ENCODE results near the gene PRSS27. TPM values are rescaled to one million over a fixed set of nuclear protein-coding genes. Genes with fewer than 3 reads are reported as not detected.

PRSS27 gene
- total and polyA plus RNA-seq, 2 donors (not counting 1 experiment from before 2014, with no cell fraction given), result 0.24 to 1.2 TPM

DNA sequence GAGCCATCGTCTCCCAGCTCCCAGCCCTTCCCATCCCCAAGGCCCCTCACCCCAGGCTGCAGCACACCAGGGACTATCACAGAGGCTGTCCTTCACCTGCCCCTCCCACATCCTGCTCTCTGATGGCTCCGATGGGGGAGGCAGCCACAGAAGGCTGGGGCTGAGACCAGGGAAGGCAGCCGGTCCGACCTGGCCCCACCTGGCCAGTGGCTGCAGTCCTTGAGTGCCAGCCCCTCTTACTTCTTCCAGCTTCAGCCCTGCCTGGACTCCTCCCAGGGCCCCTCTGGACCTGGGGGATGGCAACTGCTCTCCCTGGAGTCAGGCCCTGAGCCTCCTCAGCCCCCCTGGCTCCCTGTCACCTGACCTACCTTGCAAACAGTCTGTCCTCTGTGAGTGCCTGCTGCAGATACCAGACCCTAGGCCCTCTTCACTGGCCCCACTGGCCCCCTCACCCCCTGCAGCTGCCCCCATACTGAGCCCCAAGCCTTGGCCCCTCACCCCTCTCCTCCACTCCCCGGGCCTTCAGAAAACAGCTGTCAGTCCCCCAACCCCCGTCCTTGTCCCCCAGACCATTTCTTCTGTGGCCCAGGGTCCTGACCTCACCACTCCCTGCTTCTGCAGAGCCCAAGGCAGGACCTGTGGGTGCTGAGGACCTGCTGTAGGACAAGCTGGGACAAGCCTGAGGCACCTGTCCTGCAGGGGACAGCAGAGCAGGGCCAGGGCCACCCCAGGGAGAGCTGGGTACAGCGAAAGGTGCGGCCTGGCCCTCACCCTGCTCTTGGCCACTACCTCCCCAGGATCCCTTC is 19.8 kb upstream of the PRSS27 start:
- Histone ChIP-seq H3K9me3 (ENCODE audit: control insufficient read depth, insufficient read depth, low read depth, low read length) (no peaks in the 10 kb centered on the region), H3K9ac (ENCODE audit: insufficient read depth, low read length) (no peak overlapping the region), H3K36me3 (ENCODE audit: control insufficient read depth, insufficient read depth, low read length) (no peaks in the 10 kb centered on the region), H3K79me2 (ENCODE audit: control insufficient read depth, insufficient read depth, low read length) (no peaks in the 10 kb centered on the region), H4K20me1 (ENCODE audit: control insufficient read depth, extremely low read depth, insufficient read depth, low read length) (no peaks in the 10 kb centered on the region), H3K27ac (ENCODE audit: insufficient read depth, low read length) (no peak overlapping the region), H3K4me3 (replicated peaks in 1 of 4; ENCODE audit: control extremely low read depth in 1 of 4, insufficient read depth in 1 of 4, low read depth in 3 of 4, low read length in 4 of 4) (no peak overlapping the region), H3K27me3 (ENCODE audit: control insufficient read depth, insufficient read depth, low read length) (no peaks in the 10 kb centered on the region), H3K4me2 (ENCODE audit: extremely low read depth, insufficient read depth, low read length) (no peak overlapping the region), H3K4me1 (ENCODE audit: control insufficient read depth, extremely low read depth, insufficient read depth, low read length) (no peaks in the 10 kb centered on the region), H2AFZ (ENCODE audit: low read length) (no peak overlapping the region)
- TF ChIP-seq EZH2 (IDR thresholded peaks at IDR 0.05; ENCODE audit: low read length, missing control alignments), result no peak
- TF ChIP-seq, protein P1, sequence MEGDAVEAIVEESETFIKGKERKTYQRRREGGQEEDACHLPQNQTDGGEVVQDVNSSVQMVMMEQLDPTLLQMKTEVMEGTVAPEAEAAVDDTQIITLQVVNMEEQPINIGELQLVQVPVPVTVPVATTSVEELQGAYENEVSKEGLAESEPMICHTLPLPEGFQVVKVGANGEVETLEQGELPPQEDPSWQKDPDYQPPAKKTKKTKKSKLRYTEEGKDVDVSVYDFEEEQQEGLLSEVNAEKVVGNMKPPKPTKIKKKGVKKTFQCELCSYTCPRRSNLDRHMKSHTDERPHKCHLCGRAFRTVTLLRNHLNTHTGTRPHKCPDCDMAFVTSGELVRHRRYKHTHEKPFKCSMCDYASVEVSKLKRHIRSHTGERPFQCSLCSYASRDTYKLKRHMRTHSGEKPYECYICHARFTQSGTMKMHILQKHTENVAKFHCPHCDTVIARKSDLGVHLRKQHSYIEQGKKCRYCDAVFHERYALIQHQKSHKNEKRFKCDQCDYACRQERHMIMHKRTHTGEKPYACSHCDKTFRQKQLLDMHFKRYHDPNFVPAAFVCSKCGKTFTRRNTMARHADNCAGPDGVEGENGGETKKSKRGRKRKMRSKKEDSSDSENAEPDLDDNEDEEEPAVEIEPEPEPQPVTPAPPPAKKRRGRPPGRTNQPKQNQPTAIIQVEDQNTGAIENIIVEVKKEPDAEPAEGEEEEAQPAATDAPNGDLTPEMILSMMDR (conservative IDR thresholded peaks at IDR 0.05 in 1 of 2, IDR thresholded peaks at IDR 0.05 in 1 of 2; ENCODE audit: low read depth in 1 of 2, low read length in 2 of 2), result no peak
- no peak for DNase-seq (ENCODE audit: low read depth in 2 of 2)

DNA sequence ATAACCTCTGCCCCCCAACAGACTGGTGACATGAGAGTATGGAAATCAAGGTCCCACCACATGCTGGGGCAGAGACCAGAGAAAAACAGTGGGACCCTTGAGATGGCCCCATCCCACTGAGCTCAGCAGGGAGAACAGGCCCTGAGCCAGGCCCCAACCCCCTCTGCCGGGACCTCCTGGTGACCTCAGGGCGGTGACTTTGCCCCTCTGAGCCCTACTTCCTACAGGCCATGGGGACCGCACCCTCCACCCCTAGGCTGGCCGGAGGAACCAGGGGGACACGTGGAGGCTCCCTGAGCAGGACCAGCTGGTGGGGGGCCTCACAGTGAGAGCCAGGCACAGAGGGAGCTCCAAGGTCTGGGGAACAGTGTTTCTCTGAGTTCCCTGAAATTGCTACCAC is 18.6 kb upstream of the PRSS27 start:
- no peak for TF ChIP-seq EZH2 (IDR thresholded peaks at IDR 0.05; ENCODE audit: low read length, missing control alignments)
- TF ChIP-seq, protein P1 (conservative IDR thresholded peaks at IDR 0.05 in 1 of 2, IDR thresholded peaks at IDR 0.05 in 1 of 2; ENCODE audit: low read depth in 1 of 2, low read length in 2 of 2), result no peak
- Histone ChIP-seq H4K20me1 (ENCODE audit: control insufficient read depth, extremely low read depth, insufficient read depth, low read length) (no peaks in the 10 kb centered on the region), H3K4me3 (replicated peaks in 1 of 4; ENCODE audit: control extremely low read depth in 1 of 4, insufficient read depth in 1 of 4, low read depth in 3 of 4, low read length in 4 of 4) (no peak overlapping the region), H3K4me1 (ENCODE audit: control insufficient read depth, extremely low read depth, insufficient read depth, low read length) (no peaks in the 10 kb centered on the region), H3K79me2 (ENCODE audit: control insufficient read depth, insufficient read depth, low read length) (no peaks in the 10 kb centered on the region), H3K9me3 (ENCODE audit: control insufficient read depth, insufficient read depth, low read depth, low read length) (no peaks in the 10 kb centered on the region), H3K36me3 (ENCODE audit: control insufficient read depth, insufficient read depth, low read length) (no peaks in the 10 kb centered on the region), H2AFZ (ENCODE audit: low read length) (no peak overlapping the region), H3K27ac (ENCODE audit: insufficient read depth, low read length) (no peak overlapping the region), H3K4me2 (ENCODE audit: extremely low read depth, insufficient read depth, low read length) (no peak overlapping the region), H3K9ac (ENCODE audit: insufficient read depth, low read length) (no peak overlapping the region), H3K27me3 (ENCODE audit: control insufficient read depth, insufficient read depth, low read length) (no peaks in the 10 kb centered on the region)
- no peak for DNase-seq (ENCODE audit: low read depth in 2 of 2)

DNA sequence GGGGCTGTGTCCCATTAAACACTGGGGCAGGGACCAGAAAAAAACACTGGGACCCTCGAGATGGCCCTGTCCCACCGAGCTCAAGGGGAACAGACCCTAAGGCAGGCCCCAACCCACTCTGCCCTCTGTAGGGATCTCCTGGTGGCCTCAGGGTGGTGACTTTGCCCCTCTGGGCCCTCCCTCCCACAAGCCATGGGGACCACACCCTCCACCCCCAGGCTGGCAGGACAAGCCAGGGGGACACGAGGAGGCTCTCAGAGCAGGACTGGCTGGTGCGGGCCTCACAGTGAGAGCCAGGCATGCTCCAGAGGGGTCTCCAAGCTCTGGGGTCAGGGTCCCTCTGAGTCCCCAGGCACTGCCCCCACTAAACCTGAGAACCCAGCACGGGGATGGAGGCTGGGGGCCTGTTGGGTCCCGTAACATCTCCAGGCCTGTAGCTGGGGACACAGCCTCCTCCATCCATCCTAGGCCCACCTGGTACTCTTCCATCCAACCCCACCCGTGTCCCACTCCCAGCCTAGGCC is 17.9 kb upstream of the PRSS27 start:
- no peak overlapping the region for H3K4me2 ChIP-seq (ENCODE audit: extremely low read depth, insufficient read depth, low read length)
- no peak for TF ChIP-seq EZH2 (IDR thresholded peaks at IDR 0.05; ENCODE audit: low read length, missing control alignments)
- TF ChIP-seq, protein P1 (conservative IDR thresholded peaks at IDR 0.05 in 1 of 2, IDR thresholded peaks at IDR 0.05 in 1 of 2; ENCODE audit: low read depth in 1 of 2, low read length in 2 of 2), result no peak
- no peak overlapping the region for H2AFZ ChIP-seq (ENCODE audit: low read length)
- no peak for DNase-seq (ENCODE audit: low read depth in 2 of 2)
- no peaks in the 10 kb centered on the region for H3K4me1 ChIP-seq (ENCODE audit: control insufficient read depth, extremely low read depth, insufficient read depth, low read length)
- H3K9ac ChIP-seq (ENCODE audit: insufficient read depth, low read length), result no peak overlapping the region
- H3K36me3 ChIP-seq (ENCODE audit: control insufficient read depth, insufficient read depth, low read length), result no peaks in the 10 kb centered on the region
- no peak overlapping the region for H3K27ac ChIP-seq (ENCODE audit: insufficient read depth, low read length)
- no peaks in the 10 kb centered on the region for H3K9me3 ChIP-seq (ENCODE audit: control insufficient read depth, insufficient read depth, low read depth, low read length)
- no peak overlapping the region for H3K4me3 ChIP-seq (replicated peaks in 1 of 4; ENCODE audit: control extremely low read depth in 1 of 4, insufficient read depth in 1 of 4, low read depth in 3 of 4, low read length in 4 of 4)
- H3K27me3 ChIP-seq (ENCODE audit: control insufficient read depth, insufficient read depth, low read length), result no peaks in the 10 kb centered on the region
- H4K20me1 ChIP-seq (ENCODE audit: control insufficient read depth, extremely low read depth, insufficient read depth, low read length), result no peaks in the 10 kb centered on the region
- H3K79me2 ChIP-seq (ENCODE audit: control insufficient read depth, insufficient read depth, low read length), result no peaks in the 10 kb centered on the region
